GM18873 (cell line): ENCODE measurements around the gene RASGRF2.

Experiments
- ATAC-seq: cut with Tn5 transposase; IDR thresholded peaks from one replicate; pipeline ENCODE4 v1.9.1; 2021; ENCODE audit warnings: mild to moderate bottlenecking, moderate library complexity, moderate number of reproducible peaks; ENCODE audit not compliant: unreplicated experiment, low FRiP score

Gene RASGRF2

GRCh38 chr5:81225463-81225862 is 265.3 kb downstream of the RASGRF2 start:
- no peak for ATAC-seq

DNA sequence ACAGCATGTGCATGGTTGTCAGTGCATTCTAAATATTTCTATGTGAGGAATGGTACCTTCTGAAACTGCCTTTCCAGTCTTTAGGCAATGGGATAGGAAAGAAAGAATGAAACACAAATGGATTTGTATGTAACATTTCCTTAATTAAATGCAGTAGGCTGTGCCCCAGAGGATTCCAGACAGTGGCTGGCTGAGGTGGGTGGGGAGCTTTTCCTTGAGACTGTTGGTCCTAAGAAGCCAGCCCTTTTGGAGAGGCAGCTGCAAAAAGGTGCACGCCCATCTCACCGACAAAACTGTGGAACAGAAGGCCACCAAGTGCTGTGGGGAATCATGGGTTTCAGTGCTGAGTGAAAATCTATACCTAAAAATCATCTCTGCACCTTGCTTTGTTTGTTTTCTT is 266.1 kb downstream of the RASGRF2 start:
- no peak for ATAC-seq

- no peak for ATAC-seq
Observed at GRCh38 chr5:81226949-81227348, 266.8 kb downstream of the RASGRF2 start.

- ATAC-seq, result no peak
Observed at GRCh38 chr5:81228084-81228483, 267.9 kb downstream of the RASGRF2 start.

GRCh38 chr5:81230416-81230815 is 270.3 kb downstream of the RASGRF2 start:
- no peak for ATAC-seq

DNA sequence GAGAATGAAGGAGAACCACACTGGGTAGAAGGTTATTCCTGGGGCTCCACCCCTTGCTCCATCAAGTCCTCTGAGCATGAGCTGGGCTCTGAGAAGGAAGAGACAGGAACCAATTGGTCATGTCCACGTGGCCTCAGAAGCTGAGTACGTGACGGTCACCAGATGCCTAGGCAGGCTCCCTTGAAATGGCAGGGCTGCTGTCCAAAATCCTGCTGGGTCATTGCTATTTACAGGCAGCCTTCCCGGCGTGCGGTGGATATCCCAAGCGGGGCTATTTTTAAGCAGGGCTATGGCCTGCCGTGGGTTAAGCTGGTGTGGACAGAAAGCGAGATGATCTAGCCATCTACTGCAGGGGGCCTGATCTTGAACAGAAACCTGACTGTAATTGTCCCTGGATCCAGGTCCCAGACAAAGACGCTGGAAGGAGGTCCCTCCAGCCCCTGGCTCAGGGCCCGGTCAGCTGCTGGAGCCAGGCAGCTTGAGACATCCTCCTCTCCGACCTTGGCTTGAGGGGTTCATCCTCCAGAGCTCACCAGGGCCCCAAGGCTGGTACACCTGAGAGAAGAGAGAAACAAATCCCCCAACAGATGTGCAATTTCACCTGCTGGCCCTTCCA is 272.4 kb downstream of the RASGRF2 start:
- no peak for ATAC-seq

GRCh38 chr5:81233080-81233634 is 273.0 kb downstream of the RASGRF2 start, which contains the start of gene CKMT2:
CKMT2 (plus strand) TSS chr5:81233322; CDS start chr5:81251133, 17,811 bp downstream.
- no peak for ATAC-seq

- no peak for ATAC-seq
Observed at GRCh38 chr5:81234299-81234698, 274.1 kb downstream of the RASGRF2 start.

GRCh38 chr5:81234801-81235200 is 274.6 kb downstream of the RASGRF2 start:
- ATAC-seq, result no peak

- ATAC-seq, result no peak
Observed at GRCh38 chr5:81235287-81236072, 275.3 kb downstream of the RASGRF2 start.

DNA sequence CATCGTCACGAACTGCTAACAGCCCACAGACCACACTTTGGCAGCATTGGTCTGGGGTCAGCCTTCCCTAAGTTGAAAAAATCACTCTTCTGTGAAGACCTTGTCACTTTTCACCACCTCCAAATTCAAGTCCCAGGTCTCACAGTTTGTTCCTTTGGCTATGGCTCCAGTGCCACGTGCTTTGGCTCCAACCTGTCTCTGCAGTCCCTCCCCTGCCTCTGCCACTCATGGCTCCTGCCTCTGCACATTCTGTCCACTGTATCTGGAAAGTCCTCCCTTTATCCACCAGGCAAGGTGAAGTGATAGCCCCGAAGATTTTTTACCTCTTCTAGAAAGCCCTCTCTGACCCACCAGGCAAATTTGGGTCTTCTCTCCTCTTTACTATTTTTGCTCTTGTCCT is 278.3 kb downstream of the RASGRF2 start:
- ATAC-seq, result no peak

DNA sequence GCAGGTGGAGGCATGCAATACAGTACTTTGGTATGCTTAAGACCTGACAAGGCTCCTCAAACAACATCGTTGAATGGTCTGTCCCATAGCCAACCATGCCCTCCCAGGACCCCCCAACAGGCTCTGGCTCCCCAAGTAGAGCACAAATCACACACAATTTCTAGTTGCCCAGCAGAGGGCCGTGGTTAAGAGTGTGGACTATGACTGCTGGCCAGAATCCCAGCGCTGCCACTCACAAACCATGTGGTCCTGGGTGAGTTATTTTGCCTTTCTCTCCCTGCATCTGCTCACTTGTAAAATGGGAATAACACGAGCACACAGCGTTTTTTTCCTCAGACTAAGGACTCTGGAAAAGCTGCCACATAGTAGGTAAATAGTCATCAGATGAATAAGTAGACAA is 279.4 kb downstream of the RASGRF2 start:
- no peak for ATAC-seq

- no peak for ATAC-seq
Observed at GRCh38 chr5:81241001-81241400, 280.8 kb downstream of the RASGRF2 start.

GRCh38 chr5:81241961-81242648 is 281.9 kb downstream of the RASGRF2 start:
- no peak for ATAC-seq

DNA sequence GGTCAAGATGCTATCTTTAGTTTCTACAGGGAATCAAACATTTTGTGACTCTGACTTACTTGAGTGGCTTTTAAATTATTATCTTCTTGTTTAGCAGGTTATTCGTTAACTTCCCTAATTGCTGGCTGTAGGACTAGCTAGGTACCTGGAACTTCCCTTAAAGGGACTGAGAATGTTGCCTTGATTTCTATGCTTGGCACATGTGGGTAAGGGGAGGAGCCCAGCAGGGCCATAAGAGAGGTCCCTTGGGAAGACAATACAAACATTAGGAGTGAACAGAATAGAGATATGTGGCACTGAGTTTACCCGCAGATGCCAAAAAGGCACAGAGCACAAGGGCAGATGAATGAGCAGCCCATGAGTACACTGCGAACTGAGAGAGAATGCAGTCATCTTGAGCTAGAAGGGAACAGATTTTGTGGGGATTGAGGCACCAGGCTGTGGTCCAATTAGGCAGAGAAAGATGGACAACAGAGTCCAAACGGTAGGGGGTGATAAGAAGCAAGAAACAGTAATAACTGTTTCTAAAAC is 282.8 kb downstream of the RASGRF2 start:
- ATAC-seq, result no peak

GRCh38 chr5:81244451-81244850 is 284.3 kb downstream of the RASGRF2 start:
- no peak for ATAC-seq

DNA sequence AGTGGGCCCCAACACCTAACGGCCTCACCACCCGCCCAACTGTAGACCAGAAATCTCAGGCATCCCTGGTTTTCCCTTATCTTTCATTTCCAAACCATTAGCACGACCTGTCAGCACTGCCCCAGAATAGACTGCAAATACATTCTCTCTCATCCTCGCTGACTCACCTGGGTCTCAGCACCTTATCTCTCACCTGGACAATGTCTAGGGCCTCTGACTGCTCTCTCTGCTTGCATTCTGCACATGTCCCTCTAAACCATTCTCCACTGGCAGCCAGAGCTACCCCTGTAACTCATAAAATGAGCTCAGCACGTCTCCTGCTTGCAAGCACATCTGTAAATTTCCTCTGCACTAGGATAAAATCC is 285.7 kb downstream of the RASGRF2 start:
- no peak for ATAC-seq

- ATAC-seq, result no peak
Observed at GRCh38 chr5:81246697-81247096, 286.5 kb downstream of the RASGRF2 start.

GRCh38 chr5:81247441-81247972 is 287.3 kb downstream of the RASGRF2 start:
- ATAC-seq, result no peak

- ATAC-seq, result no peak
Observed at GRCh38 chr5:81249240-81249639, 289.1 kb downstream of the RASGRF2 start.

DNA sequence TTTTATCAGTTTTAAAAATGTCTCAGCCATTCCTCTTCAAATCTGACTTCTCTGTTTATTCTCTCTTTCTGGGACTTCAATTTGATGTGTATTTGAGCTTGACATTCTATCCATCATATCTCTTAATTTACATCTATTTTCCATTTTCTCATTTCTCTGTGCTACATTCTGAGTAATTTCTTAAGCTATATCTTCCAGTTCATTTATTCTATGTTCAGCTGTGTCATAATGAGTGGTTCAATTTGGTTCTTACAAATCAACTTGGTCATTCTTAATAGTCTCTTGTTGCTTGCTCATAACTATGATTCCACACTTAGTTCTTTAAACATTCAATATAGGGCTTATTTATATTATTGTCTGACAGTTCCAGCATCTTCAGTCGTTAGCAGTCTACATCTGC is 289.8 kb downstream of the RASGRF2 start:
- no peak for ATAC-seq
